NOMO-1 treated with DMSO at 0.1 percent for 48 hours (cell line): ENCODE results near the gene HTATSF1.

ENCODE experiments used
- DNase-seq: peaks from one replicate; lab custom pipeline; 2025; ENCODE audit not compliant: unreplicated experiment; lab: John Stamatoyannopoulos, UW

The HTATSF1 gene, protein sequence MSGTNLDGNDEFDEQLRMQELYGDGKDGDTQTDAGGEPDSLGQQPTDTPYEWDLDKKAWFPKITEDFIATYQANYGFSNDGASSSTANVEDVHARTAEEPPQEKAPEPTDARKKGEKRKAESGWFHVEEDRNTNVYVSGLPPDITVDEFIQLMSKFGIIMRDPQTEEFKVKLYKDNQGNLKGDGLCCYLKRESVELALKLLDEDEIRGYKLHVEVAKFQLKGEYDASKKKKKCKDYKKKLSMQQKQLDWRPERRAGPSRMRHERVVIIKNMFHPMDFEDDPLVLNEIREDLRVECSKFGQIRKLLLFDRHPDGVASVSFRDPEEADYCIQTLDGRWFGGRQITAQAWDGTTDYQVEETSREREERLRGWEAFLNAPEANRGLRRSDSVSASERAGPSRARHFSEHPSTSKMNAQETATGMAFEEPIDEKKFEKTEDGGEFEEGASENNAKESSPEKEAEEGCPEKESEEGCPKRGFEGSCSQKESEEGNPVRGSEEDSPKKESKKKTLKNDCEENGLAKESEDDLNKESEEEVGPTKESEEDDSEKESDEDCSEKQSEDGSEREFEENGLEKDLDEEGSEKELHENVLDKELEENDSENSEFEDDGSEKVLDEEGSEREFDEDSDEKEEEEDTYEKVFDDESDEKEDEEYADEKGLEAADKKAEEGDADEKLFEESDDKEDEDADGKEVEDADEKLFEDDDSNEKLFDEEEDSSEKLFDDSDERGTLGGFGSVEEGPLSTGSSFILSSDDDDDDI

GRCh38 chrX:136497556-136498052 is at the start of gene HTATSF1:
Gene HTATSF1 (plus strand): TSS chrX:136497592. CDS start chrX:136497685, 93 bp downstream.
- DNase-seq, result no peak

GRCh38 chrX:136447968-136448367 is 49.4 kb upstream of the HTATSF1 start:
- no peak for DNase-seq

DNA sequence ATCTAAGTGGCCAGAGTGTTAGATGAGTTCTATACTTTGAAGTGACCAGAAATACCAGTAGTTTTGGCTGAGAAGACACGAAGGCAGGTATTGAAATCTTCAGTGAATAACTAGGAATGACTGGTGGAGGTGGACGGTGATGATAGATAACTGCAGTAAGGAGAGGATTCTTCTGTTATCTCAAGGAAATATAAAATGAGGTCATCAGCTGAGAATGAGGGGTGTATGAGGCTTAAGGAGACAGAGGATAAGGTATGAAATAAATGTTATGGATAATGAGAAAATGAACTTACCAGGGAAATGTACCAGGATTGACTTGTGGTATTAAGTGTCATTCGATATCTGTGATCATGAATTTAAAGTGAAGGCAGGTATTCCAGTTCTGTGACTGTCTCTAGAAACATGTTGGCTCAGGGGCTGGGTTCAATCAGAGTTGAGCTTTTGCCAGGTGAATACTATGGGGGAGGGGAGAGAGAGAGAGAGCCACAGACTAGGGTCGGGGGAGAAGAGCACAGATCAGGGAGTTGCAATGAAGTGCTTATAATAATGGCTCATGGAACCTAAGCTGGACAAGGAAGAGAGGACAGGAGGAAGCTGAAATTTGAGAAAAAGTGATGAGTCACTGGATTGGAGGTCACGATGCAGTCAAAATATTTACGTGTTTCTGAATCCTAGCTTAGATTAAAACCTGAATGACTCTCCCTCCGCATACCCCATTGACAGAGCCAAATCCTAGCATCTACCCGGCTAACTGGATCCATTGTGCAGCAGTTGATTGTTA is 47.2 kb upstream of the HTATSF1 start:
- no peak for DNase-seq

DNA sequence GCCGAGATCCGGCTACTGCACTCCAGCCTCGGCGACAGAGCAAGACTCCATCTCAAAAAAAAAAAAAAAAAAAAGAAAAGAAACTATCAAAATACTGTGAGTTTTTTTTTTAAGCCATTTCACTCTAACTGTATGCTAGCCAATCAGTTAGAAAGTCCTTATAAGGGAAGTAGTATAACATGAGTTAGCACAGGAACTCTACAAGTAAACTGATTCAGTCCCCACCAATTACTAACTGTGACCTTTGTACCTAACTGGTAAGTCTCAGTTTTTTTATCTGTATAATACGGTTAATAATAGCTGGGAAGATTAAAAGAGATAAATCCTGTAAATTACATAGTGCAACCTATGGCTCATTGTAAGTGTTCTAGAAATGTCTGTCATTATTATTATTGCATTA is 44.8 kb upstream of the HTATSF1 start:
- peak; percentile 10 for DNase-seq

DNA sequence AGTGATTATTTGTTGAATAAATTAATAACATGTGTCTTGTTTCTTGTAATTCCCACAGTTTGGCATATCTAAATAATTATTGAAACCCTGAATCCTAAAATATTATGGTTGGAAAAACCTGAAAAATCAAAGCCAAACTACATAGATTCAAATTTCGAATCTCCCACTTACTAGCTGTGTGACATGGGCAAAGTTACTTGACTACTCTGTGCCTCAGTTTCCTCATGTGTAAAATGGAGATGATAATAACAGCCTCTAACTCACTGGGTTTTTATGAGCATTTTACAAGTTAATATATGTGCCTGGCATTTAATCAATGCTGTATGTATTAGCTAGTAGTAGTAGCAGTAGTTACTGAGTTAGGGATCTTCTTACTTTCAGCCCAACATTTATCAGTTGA is 44.3 kb upstream of the HTATSF1 start:
- no peak for DNase-seq

- DNase-seq, result no peak
Observed at GRCh38 chrX:136453771-136454170, 43.6 kb upstream of the HTATSF1 start.

GRCh38 chrX:136456133-136456532 is 41.3 kb upstream of the HTATSF1 start:
- DNase-seq, result no peak

DNA sequence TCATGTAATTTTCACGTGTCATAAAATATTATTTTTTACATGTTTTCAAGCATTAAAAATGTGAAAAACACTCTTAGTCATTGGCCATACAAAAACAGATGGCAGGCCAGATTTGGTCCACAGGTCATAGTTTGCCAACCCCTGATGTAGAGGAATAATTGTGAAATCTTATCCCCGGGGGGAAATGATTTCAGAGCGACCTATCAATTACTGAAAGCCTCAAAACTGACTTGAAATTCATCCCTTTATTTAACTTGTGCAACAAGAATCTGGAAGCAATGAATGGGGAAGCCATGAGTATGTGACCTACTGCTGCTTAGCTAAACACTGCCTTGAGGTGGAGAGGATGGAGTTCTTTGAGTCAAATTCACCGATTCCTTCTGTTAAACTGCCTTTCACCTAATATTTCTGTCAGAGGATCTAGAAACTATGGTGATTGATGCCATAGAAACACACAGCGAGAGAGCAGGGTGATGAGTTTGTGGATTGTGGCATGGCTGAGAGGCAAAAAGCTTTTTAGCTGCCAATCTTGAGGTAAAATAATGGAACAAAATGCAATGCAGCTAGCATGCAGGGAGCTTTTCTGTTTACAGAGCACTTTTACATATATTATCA is 40.0 kb upstream of the HTATSF1 start:
- peak; percentile 20 for DNase-seq

- DNase-seq, result no peak
Observed at GRCh38 chrX:136464589-136464988, 32.8 kb upstream of the HTATSF1 start.

GRCh38 chrX:136467303-136467702 is 30.1 kb upstream of the HTATSF1 start:
- DNase-seq, result no peak

DNA sequence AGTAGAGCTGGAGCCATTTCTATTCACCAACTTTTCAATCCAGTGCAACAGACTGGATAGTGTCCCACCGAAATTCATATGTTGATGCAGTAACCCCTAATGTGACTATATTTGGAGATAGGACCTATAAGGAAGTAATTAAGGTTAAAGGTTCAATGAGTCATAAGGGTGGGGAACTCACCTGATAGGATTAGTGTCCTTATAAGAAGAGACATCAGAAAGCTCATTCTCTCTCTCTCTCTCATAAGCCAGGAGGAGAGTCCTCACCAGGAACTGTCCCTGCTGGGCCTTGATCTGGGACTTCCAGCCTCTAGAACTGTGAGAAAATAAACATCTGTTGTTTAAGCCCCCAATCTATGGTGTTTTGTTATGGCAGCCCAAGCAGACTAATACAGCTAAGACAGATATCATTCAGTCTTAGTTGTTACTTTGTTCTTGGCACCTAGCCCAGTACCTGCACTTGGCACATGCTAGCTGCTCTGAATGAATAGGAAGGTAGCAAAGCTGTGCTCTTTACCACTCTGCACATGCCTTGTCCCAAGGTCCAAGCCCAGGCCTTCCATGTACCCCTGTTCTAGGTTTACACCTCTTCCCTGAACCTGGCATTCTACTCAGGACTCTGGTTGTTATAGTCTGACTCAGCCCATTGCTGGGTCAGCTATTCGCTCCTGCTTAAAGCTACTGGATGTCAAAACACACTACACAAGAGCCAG is 28.8 kb upstream of the HTATSF1 start:
- no peak for DNase-seq

DNA sequence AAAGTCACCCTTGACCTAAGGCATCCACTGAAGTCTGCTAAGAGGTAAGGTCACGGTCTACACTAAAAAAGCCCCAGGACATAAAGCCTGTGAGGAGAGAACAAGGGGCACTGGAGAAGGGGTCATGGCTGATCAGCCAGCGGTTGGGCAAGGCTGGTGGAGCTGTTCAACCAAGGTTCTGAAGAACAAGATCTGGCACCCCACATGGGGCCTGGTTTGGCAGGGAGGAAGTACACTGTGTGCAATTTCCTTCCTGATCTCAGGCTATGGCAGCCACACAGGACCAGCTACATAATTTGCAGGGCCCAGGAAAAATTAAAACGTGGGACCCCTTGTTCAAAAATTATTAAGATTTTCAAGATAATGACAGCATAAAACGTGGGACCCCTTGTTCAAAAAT is 23.7 kb upstream of the HTATSF1 start:
- DNase-seq, result no peak

GRCh38 chrX:136475236-136475635 is 22.2 kb upstream of the HTATSF1 start:
- no peak for DNase-seq

DNA sequence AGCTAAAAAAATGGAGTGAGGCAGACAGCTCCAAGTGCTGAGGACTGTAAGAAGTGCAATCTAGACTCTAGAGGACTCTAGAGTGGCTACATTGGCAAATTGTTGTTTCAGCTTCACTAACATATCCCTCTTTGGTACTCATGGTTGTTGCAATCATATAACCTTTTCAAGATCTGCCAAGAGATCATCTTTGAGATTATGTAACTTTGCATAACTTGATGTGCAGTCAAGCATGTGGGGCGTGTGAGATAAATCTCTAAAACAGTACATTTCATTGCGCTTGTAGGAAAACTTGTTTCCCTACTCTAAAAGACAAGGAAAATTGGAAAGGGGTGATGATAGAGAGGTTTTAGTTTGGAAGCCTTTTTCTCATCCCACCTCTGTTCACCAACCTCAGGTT is 20.9 kb upstream of the HTATSF1 start:
- no peak for DNase-seq

GRCh38 chrX:136477026-136477425 is 20.4 kb upstream of the HTATSF1 start:
- DNase-seq, result no peak

GRCh38 chrX:136480383-136480782 is 17.0 kb upstream of the HTATSF1 start:
- DNase-seq, result no peak

DNA sequence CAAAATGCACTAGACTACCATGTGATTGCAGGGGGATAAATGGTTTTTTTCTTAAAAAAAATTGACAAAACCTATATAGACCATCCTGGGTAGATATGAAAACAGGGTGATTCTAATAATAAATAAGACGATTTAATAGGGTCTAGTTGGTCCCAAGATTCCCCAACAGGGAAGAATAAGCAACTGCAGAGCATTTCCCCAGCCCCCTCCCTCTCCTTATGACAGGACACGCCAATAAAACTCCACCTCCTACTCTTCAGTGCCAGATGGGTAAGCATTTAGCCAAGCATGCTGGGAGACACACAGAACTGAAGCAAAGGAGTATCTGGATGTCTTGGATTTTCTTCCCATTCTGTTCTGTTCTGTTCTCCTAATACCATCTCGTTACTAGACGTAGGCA is 9.7 kb upstream of the HTATSF1 start, which contains the start of gene BRS3:
TSS of gene BRS3 (plus strand) at position 301 of the 400 bp plus-strand sequence. CDS start 168 bp downstream, outside the sequence.
- no peak for DNase-seq

DNA sequence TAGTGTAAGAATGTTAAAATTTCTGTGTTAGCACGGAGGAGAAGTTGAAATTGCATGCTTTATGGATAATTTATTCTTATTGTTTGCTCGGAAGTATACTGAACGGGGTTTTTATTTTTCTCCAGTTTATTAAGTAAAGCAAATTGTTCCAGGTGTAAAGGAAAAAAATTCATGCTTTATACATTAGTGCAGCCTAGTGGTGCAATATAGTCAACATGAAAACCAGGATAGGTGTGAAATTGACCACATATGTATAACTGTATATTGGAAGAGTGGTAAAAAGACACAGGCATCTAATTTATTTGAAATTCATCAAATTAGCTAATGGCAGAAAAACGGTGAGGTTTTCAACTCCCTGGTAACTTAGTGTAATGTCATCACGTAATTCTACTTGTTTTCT is 8.7 kb upstream of the HTATSF1 start:
- no peak for DNase-seq

DNA sequence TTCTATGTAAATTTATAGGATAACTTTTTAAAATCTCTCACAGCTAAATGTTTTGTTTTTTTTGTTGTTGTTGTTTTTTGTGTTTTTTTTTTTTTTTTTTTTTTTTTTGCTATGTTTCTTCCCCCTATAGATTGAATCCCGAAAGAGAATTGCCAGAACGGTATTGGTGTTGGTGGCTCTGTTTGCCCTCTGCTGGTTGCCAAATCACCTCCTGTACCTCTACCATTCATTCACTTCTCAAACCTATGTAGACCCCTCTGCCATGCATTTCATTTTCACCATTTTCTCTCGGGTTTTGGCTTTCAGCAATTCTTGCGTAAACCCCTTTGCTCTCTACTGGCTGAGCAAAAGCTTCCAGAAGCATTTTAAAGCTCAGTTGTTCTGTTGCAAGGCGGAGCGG is 5.6 kb upstream of the HTATSF1 start:
- no peak for DNase-seq

- peak; percentile 25 for DNase-seq
Observed at GRCh38 chrX:136493011-136493410, 4.4 kb upstream of the HTATSF1 start.
